GM21390 (cell line): ENCODE measurements around the gene LAMA5.

ENCODE experiments used
- ATAC-seq: cut with Tn5 transposase; IDR thresholded peaks from one replicate; pipeline ENCODE4 v1.9.1; 2021; ENCODE audit not compliant: unreplicated experiment

The LAMA5 gene, protein sequence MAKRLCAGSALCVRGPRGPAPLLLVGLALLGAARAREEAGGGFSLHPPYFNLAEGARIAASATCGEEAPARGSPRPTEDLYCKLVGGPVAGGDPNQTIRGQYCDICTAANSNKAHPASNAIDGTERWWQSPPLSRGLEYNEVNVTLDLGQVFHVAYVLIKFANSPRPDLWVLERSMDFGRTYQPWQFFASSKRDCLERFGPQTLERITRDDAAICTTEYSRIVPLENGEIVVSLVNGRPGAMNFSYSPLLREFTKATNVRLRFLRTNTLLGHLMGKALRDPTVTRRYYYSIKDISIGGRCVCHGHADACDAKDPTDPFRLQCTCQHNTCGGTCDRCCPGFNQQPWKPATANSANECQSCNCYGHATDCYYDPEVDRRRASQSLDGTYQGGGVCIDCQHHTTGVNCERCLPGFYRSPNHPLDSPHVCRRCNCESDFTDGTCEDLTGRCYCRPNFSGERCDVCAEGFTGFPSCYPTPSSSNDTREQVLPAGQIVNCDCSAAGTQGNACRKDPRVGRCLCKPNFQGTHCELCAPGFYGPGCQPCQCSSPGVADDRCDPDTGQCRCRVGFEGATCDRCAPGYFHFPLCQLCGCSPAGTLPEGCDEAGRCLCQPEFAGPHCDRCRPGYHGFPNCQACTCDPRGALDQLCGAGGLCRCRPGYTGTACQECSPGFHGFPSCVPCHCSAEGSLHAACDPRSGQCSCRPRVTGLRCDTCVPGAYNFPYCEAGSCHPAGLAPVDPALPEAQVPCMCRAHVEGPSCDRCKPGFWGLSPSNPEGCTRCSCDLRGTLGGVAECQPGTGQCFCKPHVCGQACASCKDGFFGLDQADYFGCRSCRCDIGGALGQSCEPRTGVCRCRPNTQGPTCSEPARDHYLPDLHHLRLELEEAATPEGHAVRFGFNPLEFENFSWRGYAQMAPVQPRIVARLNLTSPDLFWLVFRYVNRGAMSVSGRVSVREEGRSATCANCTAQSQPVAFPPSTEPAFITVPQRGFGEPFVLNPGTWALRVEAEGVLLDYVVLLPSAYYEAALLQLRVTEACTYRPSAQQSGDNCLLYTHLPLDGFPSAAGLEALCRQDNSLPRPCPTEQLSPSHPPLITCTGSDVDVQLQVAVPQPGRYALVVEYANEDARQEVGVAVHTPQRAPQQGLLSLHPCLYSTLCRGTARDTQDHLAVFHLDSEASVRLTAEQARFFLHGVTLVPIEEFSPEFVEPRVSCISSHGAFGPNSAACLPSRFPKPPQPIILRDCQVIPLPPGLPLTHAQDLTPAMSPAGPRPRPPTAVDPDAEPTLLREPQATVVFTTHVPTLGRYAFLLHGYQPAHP (N-terminal part only)

DNA sequence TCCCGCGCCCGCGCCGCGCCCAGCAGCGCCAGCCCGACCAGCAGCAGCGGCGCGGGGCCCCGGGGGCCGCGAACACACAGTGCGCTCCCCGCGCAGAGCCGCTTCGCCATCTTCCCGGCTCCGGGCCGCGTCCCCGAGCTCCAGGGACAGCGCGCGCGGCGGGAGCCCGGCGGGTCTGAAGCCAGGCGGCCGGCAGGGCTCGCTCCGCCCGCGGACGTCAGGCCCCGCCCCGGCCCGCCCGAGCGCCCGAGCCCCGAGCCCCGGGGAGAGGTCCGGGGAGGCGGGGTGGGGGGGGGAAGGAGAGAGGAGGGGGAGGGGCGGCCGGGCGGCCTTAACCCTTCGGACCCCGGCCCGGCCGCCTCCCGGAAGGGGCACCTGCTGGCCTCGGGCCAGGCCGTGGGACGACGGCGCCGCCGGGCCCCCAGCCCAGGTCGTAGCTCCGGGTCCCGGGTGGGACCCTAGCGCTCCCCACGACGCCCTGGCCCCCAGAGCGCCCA lies at the start of gene LAMA5:
LAMA5 (minus strand) TSS at position 177 of the 497 bp plus-strand sequence; CDS start at position 110, 67 bp downstream.
- no peak for ATAC-seq

DNA sequence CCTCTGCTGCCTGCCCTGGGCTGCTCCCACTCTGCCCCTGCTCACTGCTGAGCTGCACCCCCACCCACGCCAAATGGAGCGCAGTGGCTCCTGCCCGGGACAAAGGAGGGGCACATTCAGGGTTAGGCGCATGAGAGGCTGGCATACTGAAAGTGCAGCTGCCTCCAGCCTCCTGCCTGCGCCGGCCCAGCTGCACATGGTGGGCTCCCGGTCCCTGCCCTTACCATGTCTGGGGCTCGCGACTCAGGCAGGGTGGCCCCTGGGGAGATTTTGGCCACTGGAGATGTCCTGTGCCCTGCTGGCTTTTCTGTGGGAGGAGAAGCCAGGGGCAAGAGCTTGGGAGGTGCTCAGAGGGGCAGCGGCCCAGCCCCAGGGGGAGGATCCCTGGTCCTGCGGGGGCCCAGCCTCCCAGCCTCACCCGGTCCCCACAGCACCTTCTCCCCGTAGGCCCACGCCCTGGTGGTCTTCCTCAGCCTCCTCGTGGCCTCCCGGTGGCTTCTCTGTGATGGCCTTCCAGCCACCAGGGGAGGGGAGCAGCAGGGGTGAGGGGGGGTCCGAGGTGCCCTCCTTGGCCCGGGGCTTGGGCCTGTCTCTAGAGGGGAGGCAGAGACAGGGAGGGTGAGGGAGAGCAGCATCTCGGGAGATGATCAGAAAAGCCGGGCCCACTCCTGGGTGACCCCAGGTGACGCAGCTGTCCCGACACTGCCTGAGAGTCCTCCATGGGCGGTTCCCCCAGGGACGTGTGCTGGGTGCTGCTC lies 48.4 kb upstream of the LAMA5 start:
- ATAC-seq: no peak

DNA sequence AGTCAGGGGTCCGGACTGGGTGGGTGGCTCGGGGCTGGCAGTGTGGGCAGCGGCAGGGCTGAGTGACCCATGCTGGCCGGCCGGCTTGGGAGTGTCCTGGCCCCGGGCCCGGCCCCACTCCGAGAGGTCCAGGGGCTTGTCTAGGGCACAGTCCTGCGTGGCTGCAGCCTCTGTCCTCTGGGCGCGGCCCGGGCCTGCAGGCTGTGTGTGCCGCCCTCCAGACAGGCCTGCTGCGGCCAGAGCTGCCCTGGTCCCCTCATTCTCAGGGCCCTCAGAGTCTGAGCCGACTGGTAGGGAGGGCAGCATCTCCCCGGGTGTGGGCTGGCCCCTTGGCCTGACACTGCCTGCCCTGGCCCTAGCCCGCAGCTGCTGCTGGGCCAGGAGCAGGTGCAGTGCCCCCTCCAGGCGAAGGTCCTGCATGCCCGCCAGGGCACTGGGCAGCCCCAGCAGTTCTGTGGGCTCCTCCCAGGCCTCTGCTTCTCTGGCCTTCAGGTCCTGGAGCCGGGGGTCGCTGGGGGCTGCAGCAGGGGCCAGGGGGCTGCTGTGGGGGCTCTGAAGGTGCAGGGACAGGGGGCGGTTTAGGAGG lies 46.9 kb upstream of the LAMA5 start:
- no peak for ATAC-seq

DNA sequence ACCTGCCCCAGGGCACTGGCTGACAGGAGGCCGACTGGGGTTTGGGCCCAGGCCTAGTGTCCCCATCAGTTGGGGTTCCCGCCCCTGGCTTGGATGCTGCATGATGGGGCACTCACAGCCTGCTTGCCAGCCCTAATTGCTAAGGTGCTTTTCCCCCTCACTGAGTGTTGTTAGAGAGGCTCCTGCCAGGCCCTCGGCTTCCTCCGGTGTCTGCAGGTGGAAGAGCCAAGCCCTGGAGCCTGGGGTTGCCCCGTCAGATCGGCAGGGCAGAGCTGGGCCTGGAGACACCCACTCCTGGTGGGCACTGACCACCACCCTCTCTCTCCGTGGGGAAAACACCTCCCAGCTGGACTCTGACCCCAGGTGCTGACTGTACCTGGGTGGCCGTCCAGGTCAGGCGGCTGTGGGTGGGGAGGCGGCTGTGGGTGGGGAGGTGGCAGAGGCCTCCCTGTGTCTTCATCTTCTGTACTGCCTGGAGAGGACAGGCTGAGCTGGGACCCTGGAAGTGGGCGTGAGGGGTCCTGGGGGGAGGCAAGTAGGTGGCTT lies 46.0 kb upstream of the LAMA5 start:
- ATAC-seq: no peak

DNA sequence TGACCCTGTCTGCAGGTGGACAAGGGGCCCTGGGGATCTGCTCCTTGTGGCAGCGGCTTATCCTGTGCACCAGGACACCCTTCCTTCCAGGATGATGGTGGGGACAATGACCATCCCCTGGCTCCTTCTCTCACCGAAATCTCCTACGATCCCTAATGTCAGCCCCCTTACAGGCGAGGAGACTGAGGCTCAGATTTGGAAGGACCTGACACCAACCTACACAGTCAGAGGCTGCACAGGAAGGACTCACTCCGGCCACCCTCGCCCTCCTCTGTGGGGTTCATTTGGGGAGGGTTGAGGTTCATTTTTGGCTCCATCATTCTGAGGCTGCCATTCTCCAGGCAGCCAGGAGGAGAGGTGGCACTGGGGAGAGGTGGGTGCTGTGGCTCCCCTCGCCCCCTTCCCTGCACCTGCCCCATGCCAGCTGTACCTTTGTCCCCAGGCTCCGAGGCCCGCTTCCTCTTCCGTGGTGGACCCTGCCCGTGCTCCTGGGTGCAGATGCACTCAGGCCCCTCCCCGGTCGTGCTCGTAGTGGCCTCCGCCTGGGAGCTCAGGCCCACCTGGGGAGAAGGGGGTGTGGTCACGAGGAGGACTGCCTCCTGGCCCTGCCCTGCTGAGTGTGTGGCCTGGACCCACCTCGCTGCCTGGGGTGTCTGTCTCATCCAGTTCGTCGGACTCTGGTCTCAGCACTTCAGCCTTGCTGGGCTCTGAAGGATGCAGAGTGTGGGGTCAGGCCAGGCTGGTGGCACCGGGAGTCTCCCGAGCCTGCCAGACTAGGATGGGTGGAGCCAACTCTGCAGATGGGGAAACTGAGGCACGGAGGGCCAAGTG lies 45.3 kb upstream of the LAMA5 start:
- no peak for ATAC-seq

DNA sequence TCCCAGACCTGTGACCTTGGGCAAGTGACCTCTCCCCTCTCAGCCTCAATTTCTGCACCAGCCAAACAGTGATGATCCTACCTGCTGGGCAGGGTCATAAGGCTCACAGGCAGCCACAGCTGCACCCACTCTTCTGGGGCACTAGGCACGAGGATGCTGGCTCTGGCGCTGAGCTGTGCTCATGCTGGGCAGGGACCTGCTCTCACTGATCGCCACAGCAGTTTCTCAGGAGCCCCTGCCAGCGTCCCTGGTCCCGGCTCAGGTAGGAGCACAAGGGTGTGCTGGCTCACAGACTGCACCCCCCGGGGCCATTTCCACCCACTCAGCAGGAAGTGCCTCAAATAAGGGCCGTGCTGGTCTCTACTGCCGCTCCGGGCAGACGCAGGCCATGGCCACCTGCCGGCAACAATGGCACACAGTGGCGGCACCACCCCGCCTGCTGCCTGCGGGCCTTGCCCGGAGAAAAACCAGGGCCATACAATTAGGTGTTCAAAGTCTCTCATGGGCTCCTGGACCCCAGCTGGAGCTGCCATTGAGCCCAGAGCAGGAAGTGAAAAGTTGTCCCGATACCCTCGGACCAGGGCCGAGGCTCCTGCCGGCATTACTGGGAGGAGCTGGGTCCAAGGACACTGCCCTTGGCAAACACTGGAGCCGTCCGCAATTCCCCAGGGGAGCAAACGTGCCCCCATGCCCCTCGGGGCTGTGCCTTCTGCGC lies 44.5 kb upstream of the LAMA5 start:
- ATAC-seq: no peak

DNA sequence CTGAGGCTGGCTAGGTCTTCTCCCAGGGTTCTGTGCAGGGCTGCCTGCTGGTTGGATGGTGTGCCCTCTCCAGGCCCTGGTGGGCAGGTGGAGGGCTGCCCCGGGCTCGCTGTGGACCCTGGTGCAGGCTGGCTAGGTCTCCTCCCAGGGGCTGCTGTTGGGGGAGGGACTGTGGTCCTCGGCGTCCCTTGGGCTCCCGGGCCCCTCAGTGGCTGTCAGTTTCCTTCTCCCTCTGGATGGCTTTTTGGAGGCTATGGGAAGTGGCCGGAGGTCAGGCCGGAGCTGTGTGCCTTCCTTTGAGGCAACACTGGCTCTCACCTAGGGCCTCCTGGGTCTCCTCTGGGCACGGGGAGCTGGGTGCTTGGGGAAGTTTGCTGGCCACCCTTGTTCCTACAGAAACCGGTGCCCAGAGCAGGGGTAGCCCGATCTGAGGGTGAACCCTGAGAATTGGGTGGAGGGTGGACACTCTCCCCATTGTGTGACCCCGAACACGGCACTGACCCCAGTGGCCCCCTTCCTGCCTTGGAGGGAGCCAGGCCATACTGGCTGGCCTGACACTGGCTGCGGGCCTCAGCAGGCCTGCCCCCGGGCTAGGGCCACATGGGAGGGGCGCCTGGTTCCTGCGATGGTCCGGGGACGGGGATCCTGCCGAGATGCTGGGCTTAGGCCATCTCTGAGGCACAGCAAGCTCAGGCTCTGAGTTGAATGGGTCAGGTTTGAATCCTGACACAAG lies 43.8 kb upstream of the LAMA5 start:
- no peak for ATAC-seq

DNA sequence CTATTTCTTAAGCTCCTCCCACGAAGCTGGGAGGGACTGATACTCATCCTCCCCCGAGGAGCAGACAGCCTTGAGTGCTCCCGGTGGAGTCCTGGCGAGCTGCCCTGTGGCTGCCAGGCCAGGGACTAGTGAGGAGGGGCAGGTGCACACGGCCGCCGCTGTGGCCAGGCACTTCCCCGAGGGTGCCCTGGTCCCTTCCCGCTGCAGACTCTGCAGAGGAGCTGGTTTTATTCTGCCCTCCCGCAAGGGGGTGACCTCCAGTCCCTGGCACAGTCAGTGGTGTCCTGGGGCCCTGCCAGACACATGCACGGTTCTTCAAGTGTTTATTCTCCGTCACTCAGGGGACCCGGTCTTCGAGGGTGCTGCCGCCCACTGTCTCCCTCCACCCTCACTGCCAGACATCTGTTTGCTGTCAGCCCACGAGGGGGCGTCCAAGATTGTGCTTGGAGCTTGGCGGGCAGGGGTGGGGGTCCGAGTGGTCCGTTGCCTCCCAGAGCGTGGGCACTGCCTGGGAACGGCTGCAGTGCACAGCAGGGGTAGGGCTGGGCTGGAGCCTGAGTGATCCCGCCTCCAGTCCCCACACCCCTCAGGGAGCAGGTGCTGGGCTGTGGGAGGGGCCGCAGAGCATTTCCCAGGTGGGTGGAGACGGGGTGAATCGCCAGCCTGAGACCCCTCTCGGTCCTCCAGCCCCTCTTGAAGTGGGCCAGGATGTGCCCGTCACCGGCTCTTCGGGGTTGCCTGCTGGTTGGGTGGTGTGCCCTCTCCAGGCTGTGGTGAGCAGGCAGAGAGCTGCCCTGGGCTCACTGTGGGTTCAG lies 43.0 kb upstream of the LAMA5 start:
- no peak for ATAC-seq

DNA sequence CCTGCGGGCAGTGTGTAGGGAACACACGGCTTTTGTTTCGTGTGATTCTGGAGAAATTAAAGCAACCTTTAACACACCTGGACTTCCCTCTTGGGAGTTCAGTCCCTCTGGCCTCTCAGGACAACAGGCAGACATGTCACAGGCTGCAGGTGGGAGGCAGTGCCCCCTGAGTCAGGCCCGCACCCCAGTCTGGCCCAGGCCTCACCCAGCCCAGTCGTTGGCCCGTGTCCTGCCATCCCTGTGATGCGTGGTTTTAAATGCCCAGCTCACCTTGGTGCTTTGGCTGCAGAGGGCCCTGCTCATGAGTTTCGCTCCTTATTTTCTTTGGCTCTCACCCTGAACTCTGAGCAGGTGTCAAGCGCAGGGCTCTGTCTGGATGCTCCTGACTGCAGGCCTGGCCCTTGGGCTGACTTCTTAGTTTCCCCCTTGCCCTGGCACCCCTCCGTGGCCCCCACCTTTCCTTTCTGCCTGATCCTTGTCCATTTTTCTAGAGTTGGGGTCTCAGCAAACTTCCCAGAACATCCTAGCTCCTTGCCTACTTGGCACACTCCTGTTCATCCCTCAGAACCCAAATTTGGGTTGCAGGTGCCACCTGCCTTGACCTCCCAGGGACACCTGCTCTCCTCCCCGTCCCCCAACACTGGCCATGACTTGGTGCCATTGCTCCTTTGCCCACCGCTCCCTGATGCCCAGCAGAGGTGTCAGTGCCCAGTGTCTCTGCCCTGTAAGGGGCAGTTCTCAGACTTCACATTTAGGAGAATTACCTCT lies 42.2 kb upstream of the LAMA5 start:
- no peak for ATAC-seq

DNA sequence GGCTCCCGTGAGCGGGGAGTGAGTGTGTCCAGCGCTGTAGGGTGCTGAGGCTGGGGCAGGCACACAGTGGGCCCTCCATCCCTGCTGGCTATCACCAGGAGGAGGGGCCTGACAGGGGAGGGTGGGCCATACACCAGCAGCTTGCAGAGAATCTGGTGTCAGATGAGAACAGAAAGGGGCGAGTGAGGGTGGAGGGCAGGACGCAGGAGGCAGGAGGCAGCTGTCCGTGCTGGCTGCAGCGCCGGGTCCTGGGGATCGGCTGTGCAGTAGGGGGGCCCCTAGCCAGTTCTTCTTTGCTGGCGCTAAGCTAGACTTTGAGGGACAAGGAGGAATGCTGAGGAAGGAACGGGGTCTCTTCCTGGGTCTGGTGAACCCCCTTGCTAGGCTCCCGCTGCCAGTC lies 41.5 kb upstream of the LAMA5 start:
- no peak for ATAC-seq

DNA sequence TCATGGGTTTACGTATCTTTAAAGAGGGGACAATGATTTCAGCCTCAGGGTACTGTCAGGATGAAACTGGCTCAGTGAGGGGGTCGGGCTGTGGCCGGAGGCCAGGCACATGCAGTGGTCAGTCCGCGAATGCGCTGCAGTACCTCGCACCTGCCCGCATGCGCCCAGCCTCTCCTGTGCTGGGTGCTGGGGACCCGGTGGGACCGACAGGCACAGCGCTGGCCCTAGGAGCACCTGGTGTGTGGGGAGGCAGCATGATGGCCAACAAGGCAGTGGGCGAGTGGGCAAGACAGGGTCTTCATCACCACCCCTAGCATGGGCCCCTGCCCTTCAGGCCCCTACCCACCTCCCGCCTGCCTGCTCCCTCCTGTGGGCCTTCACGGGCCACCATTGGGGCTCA lies 40.9 kb upstream of the LAMA5 start:
- ATAC-seq: no peak

DNA sequence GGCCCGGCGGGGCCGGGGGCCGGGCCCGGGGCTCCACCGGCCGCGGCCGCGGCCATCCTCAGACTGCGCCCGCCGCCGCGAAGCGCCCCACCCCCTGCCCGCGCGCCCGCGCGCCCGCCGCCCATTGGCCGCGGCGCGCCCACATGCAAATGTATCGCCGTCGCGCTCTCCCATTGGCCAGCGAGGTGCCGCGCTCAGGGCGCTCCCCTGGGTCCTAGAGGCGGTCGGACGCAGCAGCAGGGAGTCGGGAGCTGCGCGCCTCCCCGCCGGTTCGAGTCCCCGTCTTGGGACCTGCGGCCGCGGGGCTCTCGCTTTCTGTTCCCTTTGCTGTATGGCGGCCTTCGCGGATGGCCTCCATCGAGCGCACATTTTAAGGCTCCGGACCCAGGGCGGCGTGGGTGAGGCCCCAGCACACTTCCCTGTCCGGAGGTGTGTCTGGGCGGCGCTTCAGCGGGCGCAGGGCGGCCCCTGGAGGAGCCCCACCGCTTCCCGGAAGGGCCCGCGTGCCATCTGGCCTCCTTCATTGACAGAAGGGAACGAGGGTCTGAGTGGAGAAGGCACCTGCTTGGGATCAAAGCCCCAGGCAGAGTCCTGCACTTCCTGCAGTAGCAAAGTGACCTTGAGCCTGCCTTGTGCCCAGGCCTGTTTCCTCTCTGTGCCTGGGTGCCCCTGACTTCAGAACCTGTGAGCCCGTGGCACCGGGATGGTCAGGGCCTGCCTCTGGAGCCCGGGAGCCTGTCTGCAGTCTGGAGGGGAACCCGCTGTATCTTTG lies 40.3 kb upstream of the LAMA5 start, which contains the start of gene CABLES2:
CABLES2 (minus strand) TSS at position 65 of the 772 bp plus-strand sequence; CDS start at position 56, 9 bp downstream.
- ATAC-seq: peak; percentile 79

DNA sequence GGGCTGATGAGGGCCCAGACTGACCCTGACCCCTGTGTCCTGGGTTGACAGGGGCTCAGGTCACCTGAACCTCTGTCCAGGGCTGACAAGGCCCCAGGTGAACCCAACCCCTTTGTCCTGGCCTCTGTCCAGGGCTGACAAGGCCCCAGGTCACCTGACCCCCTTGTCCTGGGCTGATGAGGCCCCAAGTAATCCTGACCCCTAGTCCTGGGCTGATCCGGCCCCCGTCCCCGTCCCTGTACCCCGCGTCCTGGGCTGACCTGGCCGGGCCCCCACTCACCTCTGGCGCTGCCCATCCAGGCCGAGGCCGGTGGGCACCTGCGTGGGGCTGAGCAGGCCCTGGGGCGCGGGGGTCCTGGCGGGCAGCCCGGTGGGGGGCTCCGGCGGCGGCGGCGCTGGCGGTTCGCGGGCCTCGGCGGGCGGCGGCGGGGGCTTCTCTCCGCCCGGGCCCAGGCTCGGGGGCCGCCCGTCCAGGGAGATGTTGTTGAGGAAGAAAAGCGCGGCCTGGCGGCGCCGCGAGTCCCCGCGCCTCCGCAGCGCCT lies 39.6 kb upstream of the LAMA5 start:
- no peak for ATAC-seq

DNA sequence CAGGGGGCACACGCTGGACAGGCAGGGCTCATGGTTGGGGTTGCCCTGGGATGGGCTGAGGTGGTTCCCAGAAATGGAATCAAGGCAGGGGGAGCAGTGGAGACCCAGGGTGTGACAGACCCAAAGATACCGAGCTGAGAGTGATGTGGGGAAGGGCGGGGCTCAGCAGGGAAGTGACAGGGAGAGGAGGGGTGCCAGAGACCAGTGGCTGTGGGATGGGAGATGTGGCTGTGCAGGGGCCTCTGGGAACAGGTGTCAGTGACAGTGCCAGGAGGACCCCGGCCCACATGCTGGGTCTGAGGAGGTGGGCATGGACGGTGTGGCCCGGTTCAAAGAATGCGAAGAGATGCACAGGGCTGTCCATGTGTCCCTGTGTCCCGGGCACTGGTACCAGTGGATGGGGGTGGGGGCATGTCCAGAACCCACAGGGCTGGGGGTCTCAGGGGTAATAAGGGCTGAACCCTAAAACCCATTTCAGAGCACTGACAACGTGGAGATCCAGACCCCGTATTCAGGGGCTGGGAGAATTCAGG lies 38.9 kb upstream of the LAMA5 start:
- ATAC-seq: no peak
